GM18519 (cell line): ENCODE data around the gene KLF6.
A peak's percentile ranks its signal among the peaks of the same experiment; 100 is the strongest.

Experiments used
- ATAC-seq: cut with Tn5 transposase; IDR thresholded peaks from one replicate; pipeline ENCODE4 v1.9.1; 2021; ENCODE audit warnings: mild to moderate bottlenecking, moderate library complexity; ENCODE audit not compliant: unreplicated experiment, low FRiP score

Gene KLF6

DNA sequence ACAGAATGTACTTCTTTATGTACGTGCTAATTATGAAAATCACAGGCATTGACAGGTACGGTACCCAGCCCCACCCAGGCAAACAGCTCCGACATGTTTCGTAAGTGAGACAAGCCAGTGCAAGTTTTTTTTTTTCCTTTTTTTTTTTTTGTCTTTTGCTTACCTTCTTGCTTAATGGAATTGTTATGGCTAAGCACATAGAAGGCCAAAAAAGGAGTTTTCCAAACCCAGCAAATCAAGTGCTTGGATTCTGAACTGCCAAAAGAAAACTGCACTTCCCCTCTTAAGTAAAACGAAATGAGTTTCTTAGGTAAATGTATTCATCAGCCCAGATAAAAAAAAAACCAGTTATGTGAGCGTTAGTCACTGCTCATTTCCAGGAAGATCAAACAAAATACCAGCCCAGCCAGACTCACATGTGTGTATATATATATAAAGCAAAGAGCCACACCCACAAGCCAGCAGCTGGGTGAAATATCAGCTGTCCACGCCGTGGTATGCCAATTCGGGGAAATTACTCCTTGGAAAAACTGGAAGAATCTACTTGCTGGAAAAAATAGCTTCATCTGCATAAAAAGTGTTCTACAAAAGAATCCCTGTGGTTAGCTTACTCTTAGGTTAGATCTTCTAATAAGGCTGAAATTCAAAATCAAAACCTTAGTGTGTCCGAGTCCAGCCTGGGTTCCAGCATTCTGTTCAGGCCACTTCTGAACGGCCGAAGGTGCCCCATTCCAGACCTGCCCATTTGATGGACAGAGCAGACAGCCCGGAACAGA, 8.0 kb downstream of the KLF6 start:
- ATAC-seq: no peak

DNA sequence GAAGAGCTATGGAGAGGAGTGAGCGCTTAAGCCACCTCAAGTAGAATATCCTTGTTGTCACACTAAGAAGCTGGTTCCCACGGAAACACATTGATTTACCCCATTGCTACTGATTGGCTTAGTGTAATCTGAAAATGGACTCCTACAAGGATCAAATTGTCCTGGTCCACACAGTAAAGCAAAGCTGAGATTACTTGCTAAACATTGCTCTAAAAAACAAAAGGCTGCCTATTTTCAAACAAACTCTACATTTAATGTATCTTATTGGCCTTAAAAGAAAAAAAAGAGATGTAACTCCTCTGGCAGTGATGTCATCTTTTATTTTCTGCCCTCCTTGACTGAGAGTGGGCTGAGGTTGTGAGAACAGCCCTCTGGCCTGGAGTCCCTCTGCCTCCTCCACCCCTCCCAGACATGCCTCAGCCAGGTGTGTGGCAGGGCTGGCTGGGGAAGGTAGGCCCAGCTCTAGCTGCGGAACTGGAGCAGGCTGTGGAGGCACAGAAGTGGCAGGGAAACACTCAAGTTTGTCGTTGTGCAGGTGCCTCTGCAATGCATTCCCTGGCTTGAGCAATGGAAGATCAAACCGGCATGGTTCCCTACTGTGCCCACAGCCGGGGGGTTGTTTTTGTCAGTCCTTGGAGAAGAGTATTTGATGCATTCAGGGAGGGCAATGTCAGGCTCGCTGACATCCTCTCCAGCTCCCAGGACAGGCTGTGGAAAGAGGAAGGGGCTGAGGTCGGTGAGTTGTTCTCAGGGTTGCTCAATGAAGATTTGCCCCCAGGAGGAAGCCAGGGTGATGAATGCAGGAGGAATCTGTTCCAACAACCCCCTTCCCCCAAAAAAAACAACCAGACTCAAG, 9.1 kb downstream of the KLF6 start:
- no peak for ATAC-seq

DNA sequence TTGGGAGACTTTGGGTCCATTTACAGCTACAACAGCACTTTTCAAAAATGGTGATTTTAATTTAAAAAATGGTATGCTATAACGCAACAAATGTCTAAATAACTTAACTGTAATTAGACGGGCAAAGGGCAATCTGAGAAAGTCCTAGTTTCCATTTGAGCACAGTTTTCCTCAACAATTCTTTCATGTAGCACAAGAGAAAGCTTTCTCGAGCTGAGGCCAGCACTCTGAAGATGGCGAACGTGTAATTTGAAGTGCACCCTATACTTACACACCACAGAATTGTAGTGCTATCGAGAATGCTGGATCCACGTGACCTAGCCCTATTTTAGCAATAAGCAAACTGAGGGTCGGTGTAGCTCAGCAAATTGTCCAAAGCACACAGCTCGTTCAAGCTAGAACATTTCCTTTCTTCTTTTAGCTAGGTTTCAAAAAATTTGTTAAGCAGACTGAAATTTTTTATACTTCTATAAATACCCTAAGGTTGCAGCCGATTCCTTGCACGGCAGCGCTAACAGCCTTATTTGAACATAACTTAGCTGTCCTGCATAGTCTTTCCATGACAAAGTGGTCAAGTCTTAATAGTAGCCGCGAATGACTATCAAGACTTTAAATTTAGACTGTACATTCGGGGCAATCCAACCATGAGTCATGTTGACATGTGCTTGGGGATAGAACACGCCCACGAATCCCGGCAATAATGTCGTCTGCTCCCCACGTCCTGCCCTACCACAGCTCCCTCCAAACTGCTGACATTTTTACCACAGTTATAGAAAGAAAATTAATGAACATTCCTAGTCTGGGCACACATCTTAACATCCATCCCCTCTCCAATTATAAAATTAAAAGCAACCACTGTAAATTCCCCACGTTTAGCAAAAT, 10.0 kb downstream of the KLF6 start:
- no peak for ATAC-seq

DNA sequence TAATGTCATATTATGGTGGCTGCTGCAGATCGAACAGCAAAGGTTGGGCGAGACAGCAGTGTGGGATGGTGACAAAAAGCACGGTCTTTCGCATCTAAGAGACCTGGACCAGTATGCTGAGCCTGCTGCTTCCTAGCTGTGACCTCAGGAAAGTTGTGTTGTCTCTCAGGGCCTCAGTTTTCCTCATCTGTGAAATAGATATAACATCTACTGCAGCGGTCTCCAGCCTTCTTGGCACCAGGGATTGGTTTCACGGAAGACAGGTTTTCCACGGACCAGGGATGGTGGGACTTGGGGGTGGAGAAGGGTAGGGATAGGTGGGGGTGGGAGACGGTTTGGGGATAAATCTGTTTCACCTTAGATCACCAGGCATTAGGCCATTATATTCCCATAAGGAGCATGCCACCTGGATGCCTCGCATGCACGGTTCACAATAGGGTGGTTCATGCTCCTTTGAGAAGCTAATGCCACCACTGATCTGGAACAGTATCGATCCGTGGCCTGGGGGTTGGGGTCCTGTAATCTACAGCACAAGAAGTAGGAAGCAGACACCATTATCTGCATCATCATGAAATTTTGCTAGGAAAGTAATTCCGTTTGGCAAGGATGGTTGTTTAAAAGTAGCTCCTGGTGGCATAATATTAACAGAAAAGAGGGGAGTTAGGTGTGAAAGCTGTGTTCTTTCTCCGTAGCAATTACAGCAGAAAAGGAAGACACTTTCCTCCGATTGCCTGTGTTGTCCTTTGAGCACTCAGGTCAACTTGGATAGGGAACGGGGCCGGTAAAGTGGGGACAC, 10.8 kb downstream of the KLF6 start:
- no peak for ATAC-seq

DNA sequence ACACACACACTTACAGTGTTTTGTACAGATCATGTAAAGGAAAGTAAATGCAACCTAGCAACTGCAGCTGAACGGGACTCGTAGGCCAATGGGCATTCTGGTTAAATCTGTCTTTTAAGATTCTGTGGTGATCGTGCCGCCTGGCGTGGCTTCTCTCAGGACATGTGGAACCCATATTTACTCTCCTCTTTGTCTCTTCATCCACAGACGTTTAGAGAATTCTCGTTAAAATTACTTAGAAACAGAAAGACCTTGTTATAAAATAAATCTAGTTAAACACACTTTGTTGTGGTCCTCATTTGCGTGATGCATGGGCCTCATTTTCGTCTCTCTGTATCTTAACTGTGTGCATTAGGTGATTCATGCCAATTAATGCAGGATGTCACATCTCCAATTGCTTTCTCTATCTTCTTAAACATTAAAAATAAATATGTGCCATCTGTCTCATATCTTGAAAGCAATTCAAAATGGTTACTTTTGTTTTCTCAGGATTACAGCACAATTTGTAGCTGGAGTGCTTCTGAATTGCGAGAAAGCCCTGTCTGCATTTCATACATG, 11.5 kb downstream of the KLF6 start:
- no peak for ATAC-seq

DNA sequence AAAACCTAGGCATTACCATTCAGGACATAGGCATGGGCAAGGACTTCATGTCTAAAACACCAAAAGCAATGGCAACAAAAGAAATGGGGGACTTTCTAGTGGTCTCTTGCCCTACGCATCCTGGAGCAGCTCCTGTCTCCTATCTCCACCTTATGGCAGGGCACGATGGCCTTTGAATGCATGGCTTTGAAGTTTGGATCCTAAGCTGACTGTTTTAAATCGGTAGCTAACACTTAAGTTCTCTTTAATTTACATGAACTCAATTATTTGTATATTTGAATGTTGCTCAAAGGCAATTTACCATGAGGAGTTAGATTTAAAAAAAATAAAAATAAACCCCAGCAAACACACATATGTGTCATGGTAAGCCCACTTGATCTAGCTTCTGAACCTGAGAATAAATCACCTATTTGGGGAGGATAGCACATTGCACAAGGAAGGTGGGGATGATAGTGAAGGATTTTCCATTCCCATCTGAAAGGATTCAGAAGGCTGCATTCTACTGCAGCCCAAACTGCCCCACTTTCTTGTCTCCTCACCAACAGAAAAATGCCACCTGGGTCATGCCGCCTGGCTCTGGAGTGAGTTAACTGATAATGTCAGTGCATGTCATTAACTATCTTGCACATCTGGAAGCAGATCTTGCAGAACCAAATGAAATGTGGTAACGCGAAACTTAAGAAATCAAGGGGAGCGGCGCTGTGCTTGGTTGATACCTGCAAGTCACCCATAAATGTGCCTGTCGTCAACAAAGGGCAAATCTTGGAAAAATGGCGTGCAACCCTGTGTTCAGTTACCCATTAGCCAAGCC, 12.4 kb downstream of the KLF6 start:
- no peak for ATAC-seq

DNA sequence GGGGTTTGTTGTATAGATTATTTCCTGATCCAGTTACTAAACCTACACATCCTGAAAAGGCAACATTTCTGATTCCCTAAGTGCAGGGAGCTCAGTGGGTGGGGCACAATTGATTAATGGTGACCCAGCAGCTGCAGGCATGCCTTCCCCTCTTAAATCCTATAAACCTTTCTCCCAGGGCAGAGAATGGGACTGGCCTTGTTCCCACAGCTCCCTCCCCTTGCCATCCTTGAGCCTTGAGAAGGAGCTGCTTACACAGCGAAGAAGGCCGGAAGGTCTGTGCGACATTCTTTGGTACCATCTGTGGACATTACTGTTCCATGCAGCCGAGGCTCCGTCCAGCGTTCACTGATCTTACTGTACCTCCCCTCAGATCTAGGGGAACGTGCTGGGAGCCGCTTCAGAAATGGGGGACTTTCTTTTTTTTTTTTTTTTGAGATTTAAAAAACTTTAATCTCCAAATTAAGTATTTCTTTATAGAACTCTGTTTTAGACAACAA, 14.3 kb downstream of the KLF6 start:
- ATAC-seq: no peak

DNA sequence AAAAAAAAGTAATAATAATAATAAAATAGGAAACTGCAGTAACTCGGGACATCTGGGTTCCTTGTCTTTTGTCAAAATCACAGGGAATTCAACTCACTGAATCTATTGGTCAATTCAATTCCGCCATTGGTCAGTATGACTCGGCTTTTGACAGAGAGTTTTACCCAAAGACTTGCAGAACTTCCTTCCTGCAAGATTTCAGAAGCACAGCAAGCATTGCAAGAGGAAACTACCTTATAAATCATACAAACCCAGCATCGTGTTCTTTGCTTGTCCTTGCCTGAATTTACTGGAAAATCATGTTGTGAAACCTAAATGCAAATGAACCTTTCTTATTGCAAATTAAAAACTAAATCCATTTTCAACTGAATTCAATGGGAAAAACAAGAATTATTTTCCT, 15.5 kb downstream of the KLF6 start:
- ATAC-seq: no peak

DNA sequence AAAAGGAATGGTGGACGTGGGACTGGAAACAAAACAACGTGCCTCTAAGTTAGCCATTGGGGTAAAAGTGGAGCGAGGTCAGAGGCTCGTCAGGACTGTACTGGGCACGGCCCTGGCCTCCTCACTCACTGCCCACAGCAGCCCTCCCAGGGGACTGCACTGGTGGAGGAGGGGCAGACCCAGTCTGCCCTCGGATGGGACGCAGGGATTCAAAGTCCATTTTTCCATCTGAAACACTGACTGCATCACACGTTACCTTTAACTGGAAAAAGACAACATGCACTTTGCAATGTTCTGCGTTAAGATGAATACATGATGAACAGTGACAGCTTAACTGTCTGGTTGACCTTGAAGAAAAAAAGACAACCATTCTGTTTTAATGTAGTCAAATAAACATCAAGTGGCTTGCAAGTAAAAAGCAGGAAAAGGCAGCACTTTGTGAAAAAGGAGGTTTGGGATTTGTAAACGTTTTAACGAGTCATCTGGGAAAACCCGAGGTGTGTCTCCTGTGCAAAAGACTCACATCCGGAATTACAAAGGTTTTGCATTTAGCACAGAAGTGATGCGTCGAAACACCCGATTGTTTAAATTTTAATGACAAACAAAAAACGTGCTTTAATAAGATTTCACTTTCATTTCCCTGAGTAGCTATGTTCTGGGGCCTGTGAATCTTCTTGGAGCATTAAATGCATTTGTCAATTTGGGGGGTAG, 18.8 kb downstream of the KLF6 start:
- no peak for ATAC-seq

DNA sequence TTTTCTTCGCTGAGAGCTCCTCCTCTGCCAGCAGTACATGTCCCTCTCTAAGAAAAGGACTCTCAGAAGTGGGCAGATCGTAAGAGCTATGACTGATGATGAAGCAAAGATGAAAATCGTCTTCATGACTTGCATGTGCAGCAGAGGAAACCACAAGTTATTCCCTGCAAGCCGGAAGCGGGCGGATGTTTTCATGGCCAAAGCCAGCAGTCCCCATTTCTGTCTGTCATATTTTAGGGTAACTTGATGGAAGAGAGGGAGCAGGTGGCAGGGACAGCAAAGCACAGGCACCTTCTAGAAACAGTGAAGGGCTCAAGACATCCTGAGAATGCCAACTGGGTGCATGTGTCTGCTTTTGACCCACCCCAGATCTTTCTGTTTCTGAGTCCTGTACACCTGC, 19.9 kb downstream of the KLF6 start:
- ATAC-seq: no peak

DNA sequence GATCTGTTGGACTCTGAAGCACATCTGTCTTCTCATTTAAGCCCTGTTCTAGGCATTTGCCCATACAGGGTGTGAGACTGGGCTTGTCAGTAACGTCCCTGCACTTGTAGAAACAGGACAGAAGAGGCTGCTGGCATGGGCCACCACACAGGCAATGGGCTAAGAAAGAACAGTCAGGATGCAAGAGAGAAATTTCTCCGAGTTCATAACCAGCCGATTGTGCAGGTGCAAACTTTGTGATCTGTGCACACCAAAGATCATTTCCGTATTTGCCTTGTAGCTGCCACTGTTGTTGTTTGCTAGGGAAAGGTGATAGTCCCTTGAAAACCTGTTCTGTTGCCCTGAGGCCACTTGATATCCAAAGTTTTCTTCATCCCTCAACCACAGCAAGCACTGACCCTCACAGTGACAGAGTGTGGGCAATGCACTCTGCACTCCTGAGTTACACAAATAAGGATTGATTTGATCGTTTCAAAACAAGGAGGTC, 20.3 kb downstream of the KLF6 start:
- ATAC-seq: no peak

DNA sequence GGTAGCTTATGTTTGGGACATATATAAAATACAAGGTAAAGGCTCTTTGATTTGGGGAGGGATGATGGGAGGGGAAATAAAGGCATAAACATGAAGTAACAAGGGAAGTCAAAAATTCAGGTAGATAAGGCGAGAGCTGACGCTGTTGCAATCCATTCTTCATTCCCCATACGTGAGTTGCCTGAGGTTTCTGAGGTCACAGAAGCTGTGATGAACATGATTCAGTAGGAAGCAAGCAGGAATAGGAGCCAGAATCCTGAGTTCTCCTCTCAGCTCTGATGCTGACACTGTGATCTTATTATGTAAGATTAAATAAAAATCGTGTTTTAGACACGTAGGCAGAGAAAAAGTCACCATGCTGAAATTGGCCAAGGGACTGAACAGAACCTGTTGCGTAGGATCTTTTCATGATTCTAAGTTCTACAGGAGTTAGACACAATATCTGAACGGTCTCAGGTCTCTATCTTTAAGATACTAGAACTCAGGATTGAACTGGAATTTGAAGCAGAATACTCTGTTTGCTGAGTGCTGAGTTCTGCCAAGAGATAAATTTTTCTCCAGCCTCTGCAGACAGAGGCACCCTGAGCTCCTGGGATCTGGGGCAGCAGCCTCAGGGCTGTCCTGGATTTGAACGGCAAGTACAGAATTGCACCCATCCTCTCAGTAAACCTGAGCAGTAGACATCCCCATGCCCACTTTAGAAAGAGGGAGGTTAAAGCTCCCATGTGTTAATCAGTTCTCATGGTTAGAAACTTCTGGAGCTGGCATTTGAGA, 21.0 kb downstream of the KLF6 start:
- ATAC-seq: no peak

DNA sequence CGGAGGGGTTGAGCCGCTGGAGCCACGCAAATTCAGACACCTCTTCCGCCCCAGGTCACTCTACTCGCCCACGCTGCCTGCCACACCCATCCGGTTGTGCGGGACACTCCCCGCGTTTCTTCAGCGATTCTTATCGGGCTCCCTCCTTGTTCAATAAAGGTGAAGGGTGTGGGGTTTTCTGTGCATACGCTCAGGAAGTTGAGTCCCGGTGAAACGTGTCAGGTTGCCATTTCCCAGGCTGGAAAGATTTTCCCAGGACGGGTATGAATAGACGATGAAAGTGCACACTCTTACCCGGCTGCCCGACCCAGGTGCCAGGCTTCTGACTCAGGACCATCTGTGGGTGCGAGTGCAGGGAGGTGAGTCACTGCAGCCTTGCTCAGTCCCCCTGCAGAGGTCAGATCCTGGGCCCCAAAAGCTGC, 22.0 kb downstream of the KLF6 start:
- no peak for ATAC-seq

DNA sequence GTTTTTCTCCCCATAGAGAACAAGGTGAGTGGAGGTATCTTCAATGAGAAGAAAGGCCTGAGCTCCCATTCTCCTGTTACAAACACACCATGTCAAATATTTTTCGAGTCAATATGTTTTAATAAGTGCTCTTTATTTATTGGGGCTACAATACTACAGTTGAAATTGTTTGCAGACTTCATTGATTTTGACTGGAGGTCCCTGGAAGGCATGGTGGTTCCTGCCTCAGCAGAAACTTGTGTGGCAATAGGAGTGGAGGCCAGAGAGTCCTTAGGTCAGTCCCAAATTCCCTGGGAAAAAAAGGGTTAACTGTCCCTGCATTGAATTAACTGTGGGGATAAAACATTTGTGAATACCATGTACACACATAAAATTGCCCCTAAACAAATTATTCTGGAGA, 22.7 kb downstream of the KLF6 start:
- no peak for ATAC-seq

DNA sequence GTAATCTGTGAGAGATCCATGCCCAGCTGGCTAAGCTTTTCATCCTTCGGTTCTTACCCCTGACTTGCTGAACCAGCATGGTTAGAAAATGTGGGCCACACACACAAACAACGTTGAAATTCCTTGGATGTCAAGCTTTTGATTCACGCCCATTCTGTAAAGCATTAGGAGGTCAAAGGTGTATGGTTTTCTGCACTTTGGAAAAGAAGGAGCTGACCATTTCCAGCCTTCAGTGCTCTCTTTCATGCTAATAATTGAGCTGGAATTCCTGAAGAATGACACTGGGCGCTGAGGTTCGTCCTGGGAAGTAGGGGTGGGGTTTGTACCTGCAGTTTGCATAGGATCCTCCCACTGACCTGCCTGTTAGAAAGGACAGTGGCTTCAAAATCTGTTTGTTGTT, 23.1 kb downstream of the KLF6 start:
- no peak for ATAC-seq

DNA sequence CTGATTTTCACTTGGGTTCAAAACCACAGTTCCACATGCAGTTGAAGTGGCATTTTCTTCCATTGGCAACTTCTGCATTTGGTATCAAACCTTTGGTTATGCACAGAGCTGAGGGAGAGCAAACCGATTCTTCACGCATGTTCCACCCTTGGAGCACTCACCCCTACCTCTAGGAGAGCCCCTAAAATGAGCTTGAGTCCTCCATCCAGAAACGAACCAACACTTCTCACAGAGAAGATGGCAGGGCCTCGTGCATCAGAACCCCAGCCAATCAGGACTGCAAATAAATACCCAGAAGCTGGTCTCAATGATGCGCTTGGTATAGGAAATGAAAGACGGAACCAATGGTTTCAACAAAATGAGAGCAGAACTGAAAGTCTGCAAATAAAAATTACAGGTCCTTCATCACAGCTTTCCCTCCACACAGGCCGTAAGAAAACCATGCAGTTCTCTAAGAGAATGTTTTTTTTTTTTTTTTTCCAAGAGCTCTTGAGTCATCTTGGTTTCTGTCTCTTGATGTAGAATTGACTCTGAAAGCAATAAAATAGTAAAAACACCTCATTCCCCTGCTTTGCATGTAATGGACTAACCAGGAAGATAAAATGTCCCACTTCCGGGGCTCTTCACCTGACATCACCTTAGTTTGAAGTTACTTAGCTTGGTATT, 23.9 kb downstream of the KLF6 start:
- peak; percentile 51 for ATAC-seq

DNA sequence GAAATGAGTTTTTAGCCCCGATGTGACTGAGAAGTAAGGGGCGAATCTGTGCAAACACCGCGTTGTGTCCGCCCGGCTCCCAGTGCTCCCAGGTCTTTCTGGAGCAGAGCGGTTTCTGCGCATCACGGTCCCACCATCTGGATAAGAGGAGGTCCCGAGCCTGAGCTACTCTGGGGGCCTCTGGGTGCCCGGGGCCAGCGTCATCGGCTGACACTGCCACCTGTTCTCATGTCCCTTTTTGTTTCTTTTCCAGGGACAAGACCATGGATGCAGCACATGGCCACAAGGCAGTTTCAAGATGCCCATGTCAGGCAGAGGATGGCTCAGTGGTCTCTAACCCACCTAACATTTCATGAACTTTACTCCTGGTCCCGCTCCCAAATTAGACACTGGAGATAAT, 24.9 kb downstream of the KLF6 start:
- ATAC-seq: no peak
